HG03039 (cell line): Measurements from ENCODE around the gene GHDC.
"Not testable (repeated sequence)": the region's sequence is repeated elsewhere in the genome, so short reads cannot be mapped to it uniquely, and the experiment has no call there.

Experiments used
- ATAC-seq: cut with Tn5 transposase; IDR thresholded peaks from one replicate; pipeline ENCODE4 v1.9.1; 2021; ENCODE audit warnings: mild to moderate bottlenecking, moderate library complexity; ENCODE audit not compliant: unreplicated experiment

Gene GHDC

DNA sequence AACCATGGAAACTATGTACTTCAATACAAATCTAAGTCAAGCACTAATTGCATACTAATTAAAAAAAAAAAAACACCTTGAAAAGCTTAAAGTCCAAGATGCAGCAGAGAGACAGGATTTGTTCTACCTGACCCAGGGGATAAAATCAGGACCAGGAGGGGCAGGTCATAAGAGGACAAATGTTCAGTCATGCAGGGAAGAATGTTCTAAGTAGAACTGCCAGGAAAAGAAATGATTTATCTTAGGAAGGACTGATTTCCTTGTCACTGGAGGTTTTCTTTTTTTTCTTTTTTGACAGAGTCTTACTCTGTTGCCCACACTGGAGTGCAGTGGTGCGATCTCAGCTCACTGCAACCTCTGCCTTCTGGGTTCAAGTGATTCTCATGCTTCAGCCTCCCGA lies 9.1 kb upstream of the GHDC start:
- no peak for ATAC-seq

DNA sequence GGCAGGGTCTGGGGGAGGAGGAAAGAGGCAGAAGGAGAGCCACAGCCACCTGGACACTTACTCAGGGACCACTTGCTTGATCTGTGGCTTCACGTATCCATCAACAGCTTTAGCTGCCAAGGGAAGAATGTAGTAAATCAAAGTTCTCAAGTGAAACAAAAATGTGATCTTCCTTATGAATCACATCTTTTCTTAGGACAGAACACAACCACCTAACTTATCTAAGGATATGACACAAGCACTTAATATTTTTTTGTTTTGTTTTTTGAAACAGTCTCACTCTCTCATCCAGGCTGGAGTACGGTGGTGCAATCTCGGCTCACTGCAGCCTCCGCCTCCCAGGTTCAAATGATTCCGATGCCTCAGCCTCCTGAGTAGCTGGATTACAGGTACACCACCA lies 8.4 kb upstream of the GHDC start:
- ATAC-seq = no peak

DNA sequence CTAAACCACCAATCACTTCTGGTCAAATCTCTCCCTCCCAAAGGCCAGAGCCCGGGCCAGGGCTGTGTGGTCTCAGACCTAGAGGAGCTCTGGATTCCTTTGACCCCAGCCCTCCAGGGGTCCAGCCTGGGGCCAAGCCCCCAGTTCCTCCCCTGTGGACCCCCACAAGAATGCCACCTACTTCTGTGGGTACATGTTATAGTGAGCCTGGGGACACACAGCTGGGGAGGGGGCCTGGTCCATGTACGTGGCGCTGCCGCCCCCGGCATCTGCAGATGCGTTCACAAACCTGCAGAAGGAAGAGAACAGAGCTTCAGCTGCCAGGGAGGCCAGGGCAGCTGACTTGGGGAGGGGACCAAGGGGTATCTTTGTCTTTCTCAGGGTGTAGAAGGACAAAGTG lies 7.9 kb upstream of the GHDC start:
- ATAC-seq = no peak

DNA sequence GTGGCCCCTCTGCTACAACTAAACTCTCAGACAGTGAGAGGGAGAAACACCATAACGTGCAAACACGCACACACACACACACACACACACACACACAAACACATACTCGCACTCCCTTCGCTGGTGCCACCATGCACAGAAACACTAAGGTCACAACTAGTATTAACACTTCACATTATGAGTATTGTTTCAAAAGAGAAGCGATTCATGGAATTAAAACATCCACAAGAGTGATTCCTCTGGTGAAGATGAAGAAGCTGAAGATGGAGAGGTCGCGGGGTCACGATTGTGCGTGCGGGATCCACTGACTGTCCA lies 7.1 kb upstream of the GHDC start:
- ATAC-seq = no peak

DNA sequence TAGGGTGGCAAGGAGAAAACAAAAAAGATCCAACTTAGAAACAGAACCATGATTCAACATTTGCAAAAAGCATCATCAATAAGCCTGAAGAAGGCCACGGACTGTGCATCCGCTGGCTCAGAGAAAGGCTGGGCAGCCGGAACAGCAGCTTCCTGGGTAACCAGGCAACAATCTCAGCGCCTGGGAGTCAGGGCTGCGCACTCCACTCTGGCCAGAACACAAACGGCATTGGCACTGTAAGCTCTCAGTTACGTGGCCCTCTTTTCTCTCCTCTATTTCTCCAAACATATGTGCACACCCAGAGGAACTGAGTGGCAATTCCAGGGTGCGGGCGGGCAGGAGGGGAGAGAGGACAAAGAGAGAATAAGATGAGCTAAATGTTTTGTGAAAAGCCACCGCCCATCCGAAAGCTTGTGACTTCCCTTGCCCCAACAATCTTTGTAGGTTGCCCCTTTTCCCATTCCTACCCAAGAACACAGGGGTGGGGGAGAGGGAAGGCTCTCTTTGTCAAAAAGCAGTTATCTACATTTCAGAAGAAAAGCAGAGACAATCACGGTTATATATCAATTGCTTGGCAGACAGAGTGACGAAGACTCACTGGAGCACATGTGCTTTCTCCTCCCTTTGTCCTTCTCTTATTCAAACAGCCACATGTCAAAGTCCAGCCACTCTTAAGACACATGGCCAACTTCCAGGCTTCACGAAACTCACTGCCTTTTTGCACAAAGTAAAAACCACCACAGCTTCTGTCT lies 6.6 kb upstream of the GHDC start:
- no peak for ATAC-seq

DNA sequence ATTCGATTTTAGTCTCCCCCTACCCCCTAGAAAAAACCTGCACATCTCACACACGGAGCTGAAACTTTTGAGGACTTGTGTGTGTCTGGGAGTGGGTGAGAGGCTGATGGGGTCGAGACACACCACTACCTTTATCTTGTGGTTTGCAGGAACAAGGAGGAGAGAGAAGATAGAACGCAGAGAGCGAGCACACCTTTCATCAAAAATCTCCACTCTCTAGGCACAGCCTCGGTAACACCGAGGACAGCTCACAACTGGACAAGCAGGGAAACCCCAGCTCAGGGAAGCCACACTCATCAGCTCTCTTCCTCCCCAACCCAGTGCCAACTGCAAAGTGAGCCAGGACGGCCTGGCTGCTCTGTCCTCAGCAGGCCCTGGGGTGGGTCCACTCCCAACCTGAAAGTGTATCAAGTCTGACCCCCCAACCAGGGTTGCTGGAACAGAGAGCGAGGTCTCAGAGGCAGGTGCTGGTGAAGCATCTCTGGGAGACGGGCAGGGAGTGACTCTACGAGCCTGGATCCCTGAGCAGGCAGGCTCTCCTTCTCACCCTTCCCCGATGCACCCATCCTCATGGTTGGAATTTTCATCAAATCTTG lies 5.2 kb upstream of the GHDC start:
- no peak for ATAC-seq

DNA sequence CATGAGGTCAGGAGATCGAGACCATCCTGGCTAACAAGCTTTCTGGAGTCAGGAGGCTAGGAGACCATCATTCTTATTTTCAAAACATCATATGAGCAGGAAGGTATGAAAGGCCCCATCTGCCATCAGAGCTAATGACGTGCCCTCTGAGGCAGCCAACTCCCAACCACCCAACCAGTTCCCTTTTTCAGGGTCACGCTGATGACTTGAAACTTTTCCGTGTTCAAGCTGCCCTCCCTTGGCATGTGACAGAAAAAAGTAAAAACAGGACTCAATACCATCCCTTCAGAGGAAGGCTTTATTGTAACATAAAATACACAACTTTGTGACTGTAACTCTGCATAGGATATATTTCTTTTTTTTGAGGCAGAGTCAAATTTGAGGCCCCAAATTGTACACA lies 4.6 kb upstream of the GHDC start:
- no peak for ATAC-seq

DNA sequence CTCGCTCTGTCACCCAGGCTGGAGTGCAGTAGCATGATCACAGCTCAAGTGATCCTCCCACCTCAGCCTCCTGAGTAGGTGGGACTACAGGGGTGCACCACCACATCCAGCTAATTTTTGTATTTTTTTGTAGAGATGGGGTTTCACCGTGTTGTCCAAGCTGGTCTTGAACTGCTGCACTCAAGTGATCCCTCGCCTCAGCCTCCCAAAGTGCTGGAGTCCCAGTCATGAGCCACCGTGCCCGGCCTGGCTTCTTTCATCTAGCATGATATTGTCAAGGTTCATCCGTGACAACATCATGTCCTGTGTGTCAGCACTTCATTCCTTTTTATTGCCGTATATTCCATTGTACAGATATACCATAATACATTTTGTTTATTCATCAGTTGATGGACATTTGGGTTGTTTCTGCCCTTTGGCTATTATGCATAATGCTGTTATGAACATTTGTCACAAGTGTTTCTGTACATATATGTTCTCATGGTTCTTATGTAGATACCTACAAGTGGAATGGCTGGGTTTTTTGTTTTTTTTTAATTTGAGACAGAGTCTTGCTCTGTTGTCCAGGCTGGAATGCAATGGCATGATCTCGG lies 3.4 kb upstream of the GHDC start:
- ATAC-seq = no peak

DNA sequence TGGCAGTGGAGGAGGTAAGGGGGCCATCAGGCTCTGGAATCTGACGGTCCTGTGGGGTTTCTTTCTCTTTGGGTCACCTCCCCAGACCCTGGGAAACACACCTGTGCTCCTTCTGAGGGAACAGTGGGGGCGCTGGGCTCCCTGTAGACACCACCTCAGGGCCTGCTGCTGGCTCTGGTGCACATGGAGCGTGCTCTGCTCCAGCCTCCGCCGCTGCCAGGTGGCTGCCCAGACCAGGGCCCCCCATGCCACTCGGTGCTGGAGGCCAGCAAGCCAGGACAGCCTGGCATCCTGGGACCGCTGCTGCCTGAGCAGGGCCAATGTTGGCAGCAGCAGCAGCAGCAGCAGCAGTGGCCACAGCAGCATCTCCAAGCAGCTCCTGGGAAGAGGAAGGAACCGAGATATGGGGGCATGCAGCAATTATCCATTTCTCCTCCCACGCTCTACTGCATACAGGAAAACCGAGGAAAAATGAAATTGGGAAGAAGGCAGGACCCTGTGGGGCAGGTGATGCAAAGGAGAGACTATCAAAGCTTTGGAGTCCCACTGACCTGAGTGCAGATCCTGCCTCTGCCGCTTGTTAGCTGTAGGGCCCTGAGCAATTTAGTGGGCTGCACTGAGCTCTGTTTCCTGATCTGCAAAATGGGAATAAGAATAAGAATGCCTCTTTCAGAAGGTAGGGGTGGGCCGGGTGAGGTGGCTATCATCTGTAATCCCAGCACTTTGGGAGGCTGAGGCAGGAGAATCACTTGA lies 902 bp downstream of the GHDC start:
- no peak for ATAC-seq

DNA sequence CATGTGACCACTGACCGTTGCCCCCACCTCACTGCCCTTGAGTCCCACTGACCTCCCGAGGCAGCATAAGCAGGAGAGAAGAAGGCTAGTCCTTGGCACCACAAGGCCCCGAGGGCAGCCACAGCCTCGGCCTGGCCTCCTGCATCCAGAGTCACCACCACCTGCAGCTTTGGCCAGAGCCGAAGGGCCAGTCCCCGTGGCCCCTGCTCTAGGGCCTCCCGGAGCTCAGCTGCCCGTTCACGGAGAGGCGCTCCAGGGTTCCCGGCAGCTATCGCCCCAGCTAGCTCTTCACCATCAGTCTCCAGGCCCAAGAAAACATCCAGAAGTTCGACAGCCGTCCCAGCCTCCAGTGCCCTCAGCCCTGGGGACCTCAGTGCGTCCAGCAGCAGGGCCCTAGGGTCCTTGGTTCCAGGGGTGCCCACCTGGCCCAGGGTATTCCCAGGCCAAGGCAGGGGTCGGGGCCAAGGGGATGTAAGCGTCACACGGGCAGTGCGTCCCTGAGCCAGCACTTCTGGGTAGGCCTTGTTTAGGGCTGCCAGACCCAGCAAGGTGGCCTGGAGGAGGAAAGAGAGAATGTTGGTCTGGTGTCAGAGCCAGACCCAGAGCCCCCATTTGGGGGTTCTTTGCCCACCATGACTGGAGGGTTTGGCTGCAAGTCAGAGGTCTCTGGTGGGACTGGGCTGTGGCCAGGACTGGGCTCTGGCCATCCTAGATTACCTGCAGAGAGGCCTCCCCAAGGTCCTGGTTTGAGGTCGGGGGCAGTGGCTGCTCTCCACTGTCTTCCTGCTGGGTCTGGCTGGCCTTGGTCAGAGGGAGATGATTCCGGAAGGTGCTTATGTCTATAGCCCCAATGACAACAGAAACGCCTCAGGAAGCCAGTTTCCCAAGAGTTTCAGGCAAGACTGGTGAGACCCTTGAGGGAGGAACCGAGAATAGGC lies 1.8 kb downstream of the GHDC start:
- no peak for ATAC-seq

DNA sequence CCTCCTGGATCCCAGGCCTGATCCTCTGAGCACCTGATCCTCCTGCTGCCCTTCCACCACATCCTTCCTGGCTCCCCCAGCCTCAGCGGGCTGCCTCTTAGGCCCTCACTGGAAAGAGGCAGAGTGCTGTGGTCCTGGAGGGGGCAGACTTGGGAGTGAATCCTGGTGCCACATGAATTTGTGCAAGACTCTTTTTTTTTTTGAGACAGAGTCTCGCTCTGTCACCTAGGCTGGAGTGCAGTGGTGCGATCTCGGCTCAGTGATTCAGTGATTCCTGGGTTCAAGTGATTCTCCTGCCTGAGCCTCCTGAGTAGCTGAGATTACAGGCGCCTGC lies 3.1 kb downstream of the GHDC start:
- no peak for ATAC-seq

DNA sequence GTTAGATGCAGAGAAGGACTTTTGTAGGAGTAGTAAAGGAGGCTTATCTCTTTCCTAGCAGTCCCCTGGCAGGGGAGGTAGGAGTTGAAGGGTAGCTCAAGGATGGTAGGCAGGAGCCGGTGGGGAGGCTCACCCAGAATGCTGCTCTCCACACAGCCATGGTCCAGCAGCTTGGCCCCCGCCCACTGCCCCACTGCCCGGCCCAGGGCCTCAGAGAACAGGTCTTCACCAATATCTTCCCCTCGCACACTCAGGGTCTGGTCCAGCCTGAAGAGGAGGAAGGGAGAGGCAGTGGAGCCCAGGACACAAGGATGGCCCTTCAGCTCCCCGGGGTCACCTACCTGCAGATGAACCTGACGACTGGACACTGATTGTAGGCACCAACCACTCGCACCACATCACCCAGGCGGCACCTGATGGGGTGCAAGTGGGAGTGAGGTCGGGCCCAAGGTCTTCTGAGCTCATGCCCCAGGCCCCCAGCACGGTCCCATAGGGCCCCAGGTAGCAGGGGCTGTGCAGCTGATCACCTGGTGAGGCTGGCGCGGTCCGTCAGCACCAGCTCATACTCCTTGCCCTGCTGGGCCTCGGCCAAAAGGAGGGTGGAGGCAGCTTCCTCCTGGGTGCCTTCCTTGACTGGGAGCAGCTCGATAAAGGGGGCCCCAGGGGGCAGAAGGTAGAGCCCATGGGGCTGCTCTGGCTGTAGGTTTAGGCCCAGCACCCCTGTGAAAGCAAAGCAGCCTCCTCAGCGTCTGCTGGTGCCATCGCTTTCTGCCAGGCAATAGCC lies 3.6 kb downstream of the GHDC start:
- ATAC-seq = no peak

DNA sequence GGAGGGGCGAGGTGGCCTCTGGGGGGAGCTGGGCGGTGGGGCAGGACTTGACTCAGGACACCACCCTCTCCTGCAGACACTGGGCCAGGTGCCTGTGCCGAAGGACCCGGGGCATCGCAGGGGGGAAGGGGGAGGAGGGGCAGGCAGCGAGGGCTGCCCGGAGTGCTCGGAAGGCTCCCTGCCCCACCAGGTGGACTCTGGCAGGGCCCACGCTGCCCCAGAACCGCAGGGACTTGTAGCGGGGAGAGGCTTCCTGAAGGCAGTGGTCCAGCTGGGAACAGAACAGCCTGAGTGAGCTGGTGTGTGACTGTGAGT lies 4.7 kb downstream of the GHDC start:
- no peak for ATAC-seq

DNA sequence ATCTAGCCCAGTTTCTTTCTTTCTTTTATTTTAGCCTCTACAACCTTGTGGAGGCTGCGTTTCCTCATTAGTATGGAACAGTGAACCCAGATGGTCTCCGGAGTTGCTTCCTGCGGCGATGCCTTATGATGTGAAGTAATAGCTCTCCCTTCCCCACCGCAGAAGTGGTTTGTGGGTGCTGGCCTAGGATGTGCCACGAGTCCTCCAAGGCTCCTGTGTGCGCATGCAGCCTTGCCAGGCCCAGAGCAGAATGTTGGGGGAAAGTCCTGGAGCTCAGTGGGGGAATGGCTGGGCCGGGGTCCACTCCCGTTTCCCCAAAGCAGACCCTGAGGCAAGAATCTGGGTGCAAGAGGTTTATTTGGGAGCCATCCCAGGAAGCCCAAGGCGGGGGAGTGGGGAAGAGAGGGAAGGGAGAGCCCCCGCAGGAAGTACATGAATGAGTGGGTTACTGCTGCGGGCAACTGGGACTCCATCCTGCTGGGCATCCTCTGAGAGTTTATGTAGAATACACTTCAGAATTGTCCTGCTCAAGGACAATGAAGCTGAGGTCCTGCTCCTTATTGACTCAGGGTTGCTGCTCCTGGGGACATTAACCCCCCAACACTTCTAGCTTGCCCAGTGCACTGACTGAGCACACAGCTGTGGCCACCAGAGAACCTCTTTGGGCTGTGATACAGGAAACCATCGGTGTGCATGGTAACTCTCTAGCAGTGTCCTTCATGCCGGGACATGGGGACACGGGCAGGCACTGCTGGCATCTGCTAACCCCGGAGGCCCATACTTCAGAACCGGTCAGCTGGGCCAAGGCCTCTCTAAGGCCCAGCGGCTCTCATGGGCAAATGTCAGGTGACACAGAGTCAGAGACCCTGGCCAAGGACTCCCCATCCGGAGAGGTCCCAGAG lies 5.3 kb downstream of the GHDC start:
- ATAC-seq = no peak

DNA sequence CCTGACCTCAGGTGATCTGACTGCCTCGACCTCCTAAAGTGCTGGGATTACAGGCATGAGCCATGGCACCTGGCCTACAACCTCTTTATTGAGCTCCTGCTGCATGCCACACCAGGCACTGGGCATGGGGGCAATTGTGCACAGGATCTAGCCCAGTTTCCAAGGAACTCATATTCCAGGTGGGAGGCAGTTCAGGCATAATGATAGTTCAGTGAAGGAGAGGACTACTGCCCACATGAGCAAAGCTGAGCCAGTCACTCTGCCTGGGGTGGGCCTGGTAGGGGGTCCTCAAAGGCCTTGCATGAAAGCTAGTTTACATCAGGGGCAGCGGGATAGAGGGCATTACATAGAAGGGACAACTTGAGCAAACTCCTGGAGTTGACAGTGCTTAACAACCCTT lies 6.5 kb downstream of the GHDC start:
- ATAC-seq = no peak

DNA sequence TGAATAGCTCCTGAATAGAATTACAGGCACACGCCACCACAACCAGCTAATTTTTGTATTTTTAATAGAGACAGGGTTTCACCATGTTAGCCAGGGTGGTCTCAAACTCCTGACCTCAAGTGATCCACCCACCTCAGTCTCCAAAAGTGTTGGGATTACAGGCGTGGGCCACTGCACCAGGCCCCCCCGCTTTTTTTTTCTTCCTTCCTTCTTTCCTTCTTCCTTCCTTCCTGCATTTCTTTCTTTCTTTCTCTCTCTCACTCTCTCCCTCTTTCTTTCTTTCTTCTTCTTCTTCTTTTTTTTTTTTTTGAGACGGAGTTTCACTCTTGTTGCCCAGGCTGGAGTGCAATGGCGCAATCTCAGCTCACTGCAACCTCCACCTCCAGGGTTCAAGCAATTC lies 8.1 kb downstream of the GHDC start:
- ATAC-seq = not testable (repeated sequence)

DNA sequence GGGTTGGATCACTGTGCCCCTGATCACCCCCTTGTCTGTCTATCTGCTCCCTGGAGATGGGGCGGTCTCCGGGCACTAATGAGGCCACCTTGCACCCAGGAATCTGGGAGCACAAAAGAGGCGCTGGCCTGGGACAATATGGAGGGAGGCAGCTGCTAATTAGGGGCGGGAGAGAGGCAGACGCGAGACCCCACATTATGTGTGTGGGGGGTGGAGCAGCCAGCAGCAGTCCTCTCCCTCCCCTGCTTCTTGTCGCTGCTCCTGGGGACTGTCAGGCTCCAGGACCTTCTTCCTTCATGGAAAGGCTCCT lies 8.7 kb downstream of the GHDC start:
- ATAC-seq = no peak

DNA sequence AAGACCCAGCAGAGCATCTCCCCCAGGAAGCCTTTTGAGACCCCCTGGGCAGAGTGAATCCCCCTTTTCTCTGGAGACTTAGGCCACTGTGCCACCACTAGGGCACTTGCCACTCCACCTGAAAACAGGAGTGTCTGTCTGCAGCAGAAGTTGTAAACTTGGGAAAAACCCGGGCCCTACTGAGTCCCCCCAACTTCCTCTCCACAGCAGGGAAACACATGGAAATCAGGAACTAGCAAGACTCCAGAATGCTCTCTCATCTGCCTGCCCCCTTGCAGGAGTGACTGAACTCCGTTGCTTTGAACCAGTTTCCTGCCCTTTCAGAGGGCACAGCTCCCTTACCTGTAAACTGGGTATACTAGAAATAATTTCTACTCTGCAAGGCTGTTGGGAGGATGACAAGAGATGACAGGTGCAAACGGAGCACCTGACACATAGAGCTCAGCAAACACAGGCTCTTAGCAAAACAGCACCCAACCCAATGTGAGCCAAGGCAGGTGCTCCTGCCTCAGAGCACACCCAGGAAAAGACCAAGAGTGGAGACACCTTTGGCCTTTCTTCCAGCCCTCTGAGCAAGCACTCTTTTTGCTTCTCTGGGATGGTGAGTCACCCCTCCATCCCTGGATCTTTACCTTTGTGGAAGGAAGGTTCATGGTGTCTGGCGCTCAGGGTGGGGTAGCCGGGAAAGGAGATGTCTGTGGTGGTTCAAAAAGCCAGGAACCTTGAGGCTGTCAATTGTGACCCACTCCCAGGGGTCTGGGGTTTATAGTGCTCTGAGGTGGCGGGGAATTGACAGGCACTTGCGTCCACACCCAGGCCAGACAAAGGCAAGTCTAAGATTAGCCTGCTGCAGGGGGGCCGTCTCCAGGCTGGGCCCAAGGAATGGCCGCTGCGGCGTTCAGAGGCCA lies 9.3 kb downstream of the GHDC start, which contains the start of gene HCRT:
TSS of gene HCRT (minus strand) at position 740 of the 908 bp plus-strand sequence. CDS start at position 653, 87 bp downstream.
- ATAC-seq = no peak
